ENCODE results near the gene ABCA7. TPM values are rescaled to one million over a fixed set of nuclear protein-coding genes. Genes with fewer than 3 reads are reported as not detected.

Gene ABCA7
- total and polyA plus RNA-seq, 2 of the 13 experiments (the other 11 are each of a cell fraction or from before 2014, with no cell fraction given): 4.4 to 32.4 TPM

- TF ChIP-seq MED8 (CRISPR knock-in tag; IDR thresholded peaks at IDR 0.05; ENCODE audit: insufficient replicate concordance) (peak; percentile 1), UBTF (CRISPR knock-in tag; IDR thresholded peaks at IDR 0.05) (peak; percentile 5; the same call in 1 of the 2 replicates), GFI1 (CRISPR knock-in tag; IDR thresholded peaks at IDR 0.05; ENCODE audit: borderline replicate concordance) (0 out of 2 replicates have a peak, but pooled peaks have one; percentile 0), BATF2 (CRISPR knock-in tag; IDR thresholded peaks at IDR 0.05) (no peak), TIGD3 (CRISPR knock-in tag; IDR thresholded peaks at IDR 0.05; ENCODE audit: borderline replicate concordance) (no peak)
Measured at GRCh38 chr19:1104311-1105007, 64.6 kb downstream of the ABCA7 start (continued).

All from HepG2 (cell line).